HepG2 (cell line): ENCODE results near the gene CACNA2D3. TPM values are rescaled to one million over a fixed set of nuclear protein-coding genes. Genes with fewer than 3 reads are reported as not detected.

Experiments used
- ATAC-seq: fragments of 200-7000 bp; cut with Tn5 transposase; 3 replicates; pipeline ENCODE4 v1.9.1; 2020; ENCODE audit warnings: mild to moderate bottlenecking, moderate library complexity
- BruUV-seq: library from RNA; stranded (reverse); fragments of 400-500 nt; replicated peaks from 2 replicates; lab custom pipeline; 2021; lab: Mats Ljungman, UMichigan
- CTCF ChIA-PET: fragments of 300-600 bp; formaldehyde crosslinking; extraction: SDS; loops from one replicate; lab custom pipeline; 2021; ENCODE audit warnings: low total read pairs, inconsistent platforms, low intra/inter-chr PET ratio; lab: Yijun Ruan, JAX
- POLR2A ChIA-PET: fragments of 350-600 bp; sonication (Branson Sonifier 250); formaldehyde crosslinking; loops from one replicate; lab custom pipeline; 2020; ENCODE audit warnings: antibody characterized with exemption, inconsistent platforms; lab: Yijun Ruan, JAX
- DNase-seq: peaks from one replicate; pipeline ENCODE4 v3.0.0-alpha.2; 2015; ENCODE audit warnings: low spot score
- FAIRE-seq: peaks from 3 replicates; lab custom pipeline; 2011; peaks lifted over from hg19 to GRCh38; lab: Jason Lieb, UNC
- H2AFZ ChIP-seq: one replicate; pipeline ENCODE4 v1.6.1; 2011; ENCODE audit warnings: low read length, inconsistent platforms
- H3K27ac ChIP-seq: fragments of 300-600 bp; 3 replicates; pipeline ENCODE4 v1.8.0; 2011; ENCODE audit warnings: mixed run types, mild to moderate bottlenecking, mixed read lengths, low read length, inconsistent platforms; ENCODE audit not compliant: insufficient read depth; ENCODE audit errors: extremely low read length
- H3K27me3 ChIP-seq, 2 experiments: fragments of 200-600 bp in 1 of 2; 2 replicates in 1 of 2; 3 replicates in 1 of 2; pipeline versions ENCODE4 v1.6.0 to v1.8.0; 2011; ENCODE audit warnings: low read length in 2 of 2, mild to moderate bottlenecking in 2 of 2, moderate library complexity in 2 of 2, inconsistent platforms in 1 of 2; ENCODE audit not compliant: insufficient read depth in 2 of 2, control insufficient read depth in 1 of 2
- H3K36me3 ChIP-seq, 2 experiments: fragments of 200-600 bp in 1 of 2; replicated peaks in 1 of 2; 2 replicates in 1 of 2; 3 replicates in 1 of 2; pipeline versions ENCODE4 v1.5.1 to v1.8.0; 2011; ENCODE audit warnings: low read length in 2 of 2, inconsistent platforms in 1 of 2; ENCODE audit not compliant: insufficient read depth in 2 of 2, control insufficient read depth in 1 of 2
- H3K4me1 ChIP-seq: 2 replicates; pipeline ENCODE4 v1.5.1; 2012; ENCODE audit warnings: low read length, inconsistent platforms; ENCODE audit not compliant: insufficient read depth
- H3K4me2 ChIP-seq: 2 replicates; pipeline ENCODE4 v1.6.0; 2011; ENCODE audit warnings: low read depth, low read length, inconsistent platforms
- H3K4me3 ChIP-seq, 3 experiments: fragments of 200-600 bp in 1 of 3; sonication (generic), shearing (Covaris generic) in 1 of 3; replicated peaks in 1 of 3; 2 replicates each; pipeline ENCODE4 v1.5.1; 2011 to 2016; ENCODE audit warnings: low read length in 3 of 3, inconsistent platforms in 2 of 3, low read depth in 2 of 3, mild to moderate bottlenecking in 2 of 3, control low read depth in 1 of 3, mixed read lengths in 1 of 3; ENCODE audit not compliant: insufficient read depth in 1 of 3
- H3K79me2 ChIP-seq: one replicate; pipeline ENCODE4 v1.6.1; 2011; ENCODE audit warnings: low read length, inconsistent platforms; ENCODE audit not compliant: insufficient read depth
- H3K9ac ChIP-seq: 2 replicates; pipeline ENCODE4 v1.6.0; 2011; ENCODE audit warnings: mild to moderate bottlenecking, low read depth, low read length, inconsistent platforms; ENCODE audit not compliant: insufficient read depth
- H3K9me3 ChIP-seq: 2 replicates; pipeline ENCODE4 v1.5.1; 2012; ENCODE audit warnings: mild to moderate bottlenecking, low read length
- H4K20me1 ChIP-seq: 2 replicates; pipeline ENCODE4 v1.6.0; 2011; ENCODE audit warnings: inconsistent platforms, mild to moderate bottlenecking, low read length, moderate library complexity; ENCODE audit not compliant: insufficient read depth
- FOXA1 ChIP-seq, 2 experiments: fragments of 450-650 bp in 1 of 2; sonication (generic) in 1 of 2; formaldehyde crosslinking in 1 of 2; IDR thresholded peaks; 2 replicates each; pipeline versions ENCODE4 v1.4.0 to v1.6.1; 2016 to 2020; ENCODE audit warnings: missing genetic modification reagents in 1 of 2
- MIXL1 ChIP-seq: IDR thresholded peaks from 2 replicates; pipeline ENCODE4 v1.6.1; 2016
- SKI ChIP-seq: fragments of 450-650 bp; IDR thresholded peaks from one replicate; pipeline ENCODE4 v1.6.1; 2018; ENCODE audit warnings: mild to moderate bottlenecking; ENCODE audit not compliant: partially characterized antibody
- ZBTB3 ChIP-seq: sonication (generic); formaldehyde crosslinking; IDR thresholded peaks from 2 replicates; pipeline ENCODE4 v1.4.0; 2020; ENCODE audit warnings: low read depth, mild to moderate bottlenecking, moderate library complexity, missing genetic modification reagents, borderline replicate concordance
- ZNF225 ChIP-seq: sonication (generic); formaldehyde crosslinking; IDR thresholded peaks from 2 replicates; pipeline ENCODE4 v1.4.0; 2020; ENCODE audit warnings: mild to moderate bottlenecking, missing genetic modification reagents
- ZNF264 ChIP-seq: sonication (generic); formaldehyde crosslinking; IDR thresholded peaks from 2 replicates; pipeline ENCODE4 v1.4.0; 2020; ENCODE audit warnings: missing genetic modification reagents
- ZNF780A ChIP-seq: sonication (generic); formaldehyde crosslinking; IDR thresholded peaks from 2 replicates; pipeline ENCODE4 v1.8.0; 2022; ENCODE audit warnings: mild to moderate bottlenecking, missing genetic modification reagents, moderate library complexity
- ZNF839 ChIP-seq: sonication (generic); formaldehyde crosslinking; IDR thresholded peaks from 2 replicates; pipeline ENCODE4 v1.4.0; 2020; ENCODE audit warnings: missing genetic modification reagents, mild to moderate bottlenecking, borderline replicate concordance
- ZSCAN30 ChIP-seq: sonication (generic); formaldehyde crosslinking; IDR thresholded peaks from 2 replicates; pipeline ENCODE4 v1.5.0; 2020; ENCODE audit warnings: mild to moderate bottlenecking, missing genetic modification reagents
- ZSCAN9 ChIP-seq: IDR thresholded peaks from 2 replicates; pipeline ENCODE4 v1.6.1; 2016; ENCODE audit warnings: borderline replicate concordance
- WGBS: methylation state at CpG from one replicate; pipeline ENCODE4 v1.1.6; 2017; ENCODE audit warnings: low lambda C conversion rate; 5-methylcytosine and 5-hydroxymethylcytosine counted together
- in situ Hi-C: cut with HindIII; loops from 2 replicates; pipeline ENCODE4 v1.10.0; 2017; ENCODE audit warnings: low pct_unique_long_range_greater_than_20kb; ENCODE audit not compliant: extremely low pct_ligation_motif_present
- intact Hi-C: fragments of 100-400 bp; cut with micrococcal nuclease; formaldehyde crosslinking; loops from one replicate; pipeline ENCODE4 v1.10.0; 2022; ENCODE audit not compliant: unreplicated experiment
- polyA plus RNA-seq, 8 experiments: library from polyadenylated mRNA; depleted of rRNA in 3 of 8; stranded (reverse) in 7 of 8; unstranded in 1 of 8; fragments of >200 nt; fragmentation: Illumina TruSeq in 4 of 8; extraction: Trizol in 4 of 8; gene quantifications; 2 replicates each; pipeline versions ENCODE4 v1.2.1 to v1.2.3, GENCODE V29; 2011 to 2016; ENCODE audit warnings: low read depth in 4 of 8, missing spikeins in 1 of 8, mixed read lengths in 1 of 8; ENCODE audit not compliant: insufficient read depth in 1 of 8
- total RNA-seq, 5 experiments: library from RNA; depleted of rRNA; stranded (reverse); fragments of >200 nt; fragmentation: Illumina TruSeq; extraction: Trizol; gene quantifications; 2 replicates each; pipeline ENCODE4 v1.2.3, GENCODE V29; 2016; ENCODE audit warnings: low read depth in 1 of 5
- TF ChIP-seq, protein P1 (sequence below): sonication (generic); formaldehyde crosslinking; IDR thresholded peaks from 2 replicates; pipeline ENCODE4 v1.5.1; 2020; ENCODE audit warnings: missing genetic modification reagents, mild to moderate bottlenecking, borderline replicate concordance
- TF ChIP-seq, protein P2 (sequence below): sonication (generic); formaldehyde crosslinking; IDR thresholded peaks from 2 replicates; pipeline ENCODE4 v1.8.1; 2023; ENCODE audit warnings: mild to moderate bottlenecking, missing genetic modification reagents, borderline replicate concordance

Gene CACNA2D3
- total and polyA plus RNA-seq, 2 of the 13 experiments (the other 11 are each of a cell fraction or from before 2014, with no cell fraction given): not detected

GRCh38 chr3:55013145-55013925 is 891.0 kb downstream of the CACNA2D3 start:
- no peak overlapping the region for H3K4me3 ChIP-seq
- H3K79me2 ChIP-seq: no peaks in the 10 kb centered on the region
- peak; percentile 60 for ATAC-seq
- 19% methylated on average over 5 of the region's 5 CpGs for WGBS
- no peaks in the 10 kb centered on the region for H3K9me3 ChIP-seq
- H3K27me3 ChIP-seq: no peaks in the 10 kb centered on the region; a peak in 1 of 5 replicates
- H3K9ac ChIP-seq: no peak overlapping the region
- TF ChIP-seq ZNF780A (CRISPR knock-in tag): no peak
- TF ChIP-seq, protein P1, sequence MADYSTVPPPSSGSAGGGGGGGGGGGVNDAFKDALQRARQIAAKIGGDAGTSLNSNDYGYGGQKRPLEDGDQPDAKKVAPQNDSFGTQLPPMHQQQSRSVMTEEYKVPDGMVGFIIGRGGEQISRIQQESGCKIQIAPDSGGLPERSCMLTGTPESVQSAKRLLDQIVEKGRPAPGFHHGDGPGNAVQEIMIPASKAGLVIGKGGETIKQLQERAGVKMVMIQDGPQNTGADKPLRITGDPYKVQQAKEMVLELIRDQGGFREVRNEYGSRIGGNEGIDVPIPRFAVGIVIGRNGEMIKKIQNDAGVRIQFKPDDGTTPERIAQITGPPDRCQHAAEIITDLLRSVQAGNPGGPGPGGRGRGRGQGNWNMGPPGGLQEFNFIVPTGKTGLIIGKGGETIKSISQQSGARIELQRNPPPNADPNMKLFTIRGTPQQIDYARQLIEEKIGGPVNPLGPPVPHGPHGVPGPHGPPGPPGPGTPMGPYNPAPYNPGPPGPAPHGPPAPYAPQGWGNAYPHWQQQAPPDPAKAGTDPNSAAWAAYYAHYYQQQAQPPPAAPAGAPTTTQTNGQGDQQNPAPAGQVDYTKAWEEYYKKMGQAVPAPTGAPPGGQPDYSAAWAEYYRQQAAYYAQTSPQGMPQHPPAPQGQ (CRISPR knock-in tag): no peak
- TF ChIP-seq ZSCAN9 (CRISPR knock-in tag): no peak
- no peak for TF ChIP-seq MIXL1 (CRISPR knock-in tag)
- TF ChIP-seq, protein P2, sequence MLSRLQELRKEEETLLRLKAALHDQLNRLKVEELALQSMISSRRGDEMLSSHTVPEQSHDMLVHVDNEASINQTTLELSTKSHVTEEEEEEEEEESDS: no peak
- TF ChIP-seq ZNF225: no peak
- no peak for TF ChIP-seq ZNF264 (CRISPR knock-in tag)
- no peak for TF ChIP-seq ZNF839 (CRISPR knock-in tag)
- TF ChIP-seq ZSCAN30: no peak
- no peak for TF ChIP-seq FOXA1 (IDR thresholded peaks at IDR 0.05)
- no peak for TF ChIP-seq FOXA1 (CRISPR knock-in tag; IDR thresholded peaks at IDR 0.05)
- TF ChIP-seq ZBTB3 (CRISPR knock-in tag): no peak
- no peak for TF ChIP-seq SKI
- H2AFZ ChIP-seq: no peak overlapping the region
- BruUV-seq: no TSS peak
- POLR2A ChIA-PET: no interaction called here
- in situ Hi-C loops (no loop called here), intact Hi-C loops (loop anchor here (1.0 kb wide), 1 partner anchor 62 kb away; no protein-coding TSS in a partner anchor)
- DNase-seq: no peak
- H3K27ac ChIP-seq: no peak overlapping the region
- CTCF ChIA-PET: no interaction called here
- no peak for FAIRE-seq
- no peaks in the 10 kb centered on the region for H3K36me3 ChIP-seq
- no peaks in the 10 kb centered on the region for H3K4me1 ChIP-seq
- no peaks in the 10 kb centered on the region for H4K20me1 ChIP-seq
- no peak overlapping the region for H3K4me2 ChIP-seq
